ENCODE data around the gene PFKL. TPM values are rescaled to one million over a fixed set of nuclear protein-coding genes. Genes with fewer than 3 reads are reported as not detected.
"Not testable (repeated sequence)": the region's sequence is repeated elsewhere in the genome, so short reads cannot be mapped to it uniquely, and the experiment has no call there.

Gene PFKL
- total RNA-seq, 1 donor from 2014 or later, result 189 TPM

DNA sequence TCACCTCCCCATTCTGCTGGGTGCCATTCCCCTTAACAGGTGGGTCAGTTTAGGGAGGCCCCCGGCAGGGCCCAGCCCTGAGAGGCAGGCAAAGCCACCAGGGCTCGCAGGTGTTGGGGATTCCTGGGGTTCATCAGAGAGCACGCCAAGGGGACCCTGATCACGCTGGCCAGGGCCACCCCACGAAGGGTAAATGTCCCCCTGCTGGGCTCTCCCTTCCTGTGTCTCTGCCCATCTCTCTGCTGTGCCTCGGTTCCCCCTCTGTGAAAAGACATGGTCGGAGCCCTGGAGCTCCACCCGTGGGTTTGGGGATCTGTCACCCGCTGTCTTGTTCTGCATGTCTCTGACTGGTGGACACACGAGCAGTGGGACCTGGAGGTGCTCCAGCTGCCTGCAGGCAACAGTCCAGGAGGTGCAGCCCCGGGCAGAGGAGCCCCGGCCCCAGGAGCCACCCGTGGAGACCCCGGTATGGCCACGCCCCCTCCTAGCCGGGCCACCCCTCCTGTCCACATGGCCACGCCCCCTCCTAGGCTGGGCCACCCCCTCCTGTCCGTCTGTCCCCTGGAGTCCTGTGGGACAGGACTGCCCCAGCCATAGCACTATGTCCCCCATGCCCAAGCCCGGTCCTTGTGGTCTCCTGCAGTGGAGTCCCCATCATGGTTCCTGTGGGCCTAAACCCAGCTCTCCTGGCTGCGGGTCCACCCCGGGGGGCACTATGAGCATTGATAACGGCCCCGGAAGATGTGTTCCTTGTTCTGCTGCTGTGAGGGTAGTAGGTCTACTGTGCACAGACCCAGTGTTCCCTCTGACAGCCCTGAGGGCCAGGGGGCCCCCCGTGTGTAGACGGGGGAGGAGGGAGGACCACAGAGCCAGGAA, 7.7 kb upstream of the PFKL start:
- no peak for DNase-seq (ENCODE audit: low spot score)
- intact Hi-C loops (cut with DNase I), result no loop called here
- ATAC-seq, result no peak

DNA sequence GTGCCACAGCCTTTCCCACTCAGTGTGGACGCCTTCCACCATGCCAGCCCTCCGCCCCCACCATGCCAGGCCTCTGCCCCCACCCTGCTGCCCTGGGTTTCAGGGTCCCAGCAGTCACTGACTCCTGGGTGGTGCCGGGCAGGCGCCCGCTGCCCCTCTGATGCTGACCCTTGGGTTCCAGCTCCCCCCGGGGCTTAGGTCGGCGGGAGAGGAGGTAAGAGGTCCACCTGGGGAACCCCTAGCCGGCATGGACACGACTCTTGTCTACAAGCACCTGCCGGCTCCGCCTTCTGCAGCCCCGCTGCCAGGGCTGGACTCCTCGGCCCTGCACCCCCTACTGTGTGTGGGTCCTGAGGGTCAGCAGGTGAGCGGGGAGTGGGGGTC, 7.0 kb upstream of the PFKL start:
- DNase-seq (ENCODE audit: low spot score) (no peak), ATAC-seq (no peak)
- intact Hi-C loops (cut with DNase I), result no loop called here

DNA sequence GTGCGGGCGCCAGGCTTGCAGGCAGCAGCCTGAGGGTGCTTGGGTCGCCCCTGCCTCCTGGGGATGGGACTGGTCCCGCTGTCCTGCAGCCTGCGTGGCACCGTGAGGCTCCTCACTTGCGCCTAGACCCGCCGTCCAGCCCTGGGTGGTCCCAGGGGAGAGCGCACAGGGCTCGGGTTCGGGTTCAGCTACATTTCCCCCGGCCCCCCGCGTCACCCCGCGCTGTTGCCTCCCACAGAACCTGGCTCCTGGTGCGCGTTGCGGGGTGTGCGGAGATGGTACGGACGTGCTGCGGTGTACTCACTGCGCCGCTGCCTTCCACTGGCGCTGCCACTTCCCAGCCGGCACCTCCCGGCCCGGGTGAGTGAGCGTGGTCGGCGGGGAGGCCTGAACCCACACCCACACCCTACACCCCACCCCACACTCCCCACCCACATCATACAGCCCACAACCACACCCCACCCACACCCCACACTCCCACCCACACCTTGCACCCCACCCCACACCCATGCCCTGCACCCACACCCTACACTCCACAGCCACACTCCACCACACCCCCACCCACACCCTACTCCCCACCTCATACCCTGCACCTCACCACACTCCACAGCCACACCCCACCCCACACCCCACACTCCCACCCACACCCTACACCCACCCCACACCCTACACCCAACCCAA, 6.2 kb upstream of the PFKL start:
- intact Hi-C loops (cut with DNase I), result no loop called here
- DNase-seq (ENCODE audit: low spot score) (no peak), ATAC-seq (no peak)

DNA sequence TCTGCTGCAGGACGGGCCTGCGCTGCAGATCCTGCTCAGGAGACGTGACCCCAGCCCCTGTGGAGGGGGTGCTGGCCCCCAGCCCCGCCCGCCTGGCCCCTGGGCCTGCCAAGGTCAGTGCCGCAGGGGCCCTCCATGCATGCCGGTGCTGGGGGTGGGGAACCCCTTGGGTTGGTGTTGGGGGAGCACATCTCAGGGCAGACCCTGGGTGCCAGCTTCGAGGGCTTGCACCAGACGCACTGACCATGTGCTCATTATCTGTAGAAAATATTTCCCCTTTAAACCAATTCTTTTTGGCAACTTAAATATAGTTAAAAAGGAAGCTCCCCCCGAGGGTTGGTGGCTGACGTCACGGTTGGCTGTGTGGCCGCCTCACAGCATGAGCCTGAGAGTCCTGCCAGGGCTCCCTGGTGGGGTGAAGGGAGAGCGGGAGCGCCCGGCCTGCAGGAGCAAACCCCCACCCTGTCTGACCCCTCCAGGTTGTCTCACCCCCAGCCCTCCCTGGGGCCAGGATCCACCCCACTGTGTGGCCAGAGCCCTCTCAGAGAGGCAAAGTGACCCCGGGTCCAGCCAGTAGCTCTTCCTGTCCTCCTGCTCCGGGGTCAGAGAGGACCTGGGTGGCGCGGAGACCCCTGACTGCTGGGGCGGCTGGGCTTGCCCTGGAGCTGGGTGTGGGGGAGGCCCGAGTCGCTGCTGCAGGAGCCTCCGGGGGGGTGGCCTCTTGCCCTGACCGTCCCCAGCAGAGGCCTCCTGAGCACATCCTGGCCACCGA, 5.3 kb upstream of the PFKL start:
- peak; percentile 92 for DNase-seq (ENCODE audit: low spot score)
- ATAC-seq, result peak; percentile 69
- intact Hi-C loops (cut with DNase I), result no loop called here

DNA sequence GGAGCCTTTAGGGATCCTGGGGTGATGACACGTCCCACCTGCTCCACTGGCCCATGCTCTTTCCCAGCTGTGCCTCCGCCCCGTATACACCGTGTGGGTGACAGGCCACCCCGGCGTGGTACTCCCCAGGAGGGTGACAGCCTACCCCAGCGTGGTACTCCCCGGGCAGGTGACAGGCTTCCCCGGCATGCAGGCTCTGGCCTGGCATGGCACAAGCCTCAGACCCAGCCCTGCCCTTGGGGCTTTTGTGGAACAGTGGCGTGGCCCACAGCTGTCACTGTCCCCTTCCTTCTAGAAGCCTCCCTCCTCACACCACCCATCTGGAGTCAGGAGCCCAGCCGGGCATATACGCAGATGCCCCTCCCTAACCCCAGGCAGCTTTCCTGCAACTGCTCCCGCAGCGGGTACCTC, 4.7 kb upstream of the PFKL start:
- intact Hi-C loops (cut with DNase I), result no loop called here
- ATAC-seq (peak; percentile 3), DNase-seq (ENCODE audit: low spot score) (no peak)

DNA sequence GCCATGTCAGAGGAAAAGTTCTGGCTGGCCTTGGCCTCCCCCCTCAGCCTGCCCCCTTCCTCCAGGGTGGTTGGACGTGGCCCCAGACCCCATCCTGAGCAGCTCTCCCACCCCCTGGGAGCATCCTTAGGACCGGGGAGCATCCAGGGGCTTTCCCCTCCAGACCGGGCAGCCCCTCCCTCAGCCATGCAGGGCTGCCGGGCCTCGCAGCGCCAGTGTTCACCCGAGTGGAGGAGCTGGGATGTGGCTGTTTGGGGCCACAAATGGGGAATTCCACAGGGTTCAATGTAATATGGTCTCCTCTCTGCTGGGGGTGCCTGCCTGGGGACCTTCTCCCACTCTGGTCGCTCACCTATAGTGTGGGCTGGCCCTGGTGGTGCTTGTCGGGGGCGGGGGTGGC, 4.2 kb upstream of the PFKL start:
- ATAC-seq, result no peak
- intact Hi-C loops (cut with DNase I), result no loop called here

DNA sequence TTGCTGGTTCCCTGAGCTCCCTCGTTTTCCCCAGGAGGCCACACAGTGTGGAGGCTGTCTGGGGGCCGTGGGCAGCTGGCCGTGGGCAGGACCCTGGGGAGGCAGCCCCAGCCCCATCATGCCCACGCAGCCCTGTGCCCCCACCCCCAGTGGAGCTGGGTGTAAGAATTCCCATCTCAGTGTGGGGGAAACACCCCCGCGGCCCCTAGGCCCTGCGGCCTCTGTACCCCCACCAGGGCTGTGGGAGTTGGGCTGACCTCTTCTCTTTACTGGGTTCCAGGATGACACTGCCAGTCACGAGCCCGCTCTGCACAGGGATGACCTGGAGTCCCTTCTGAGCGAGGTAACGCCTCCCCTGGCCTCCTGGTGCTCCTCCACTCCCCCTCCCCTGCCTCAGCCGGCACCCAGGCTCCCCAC, 3.7 kb upstream of the PFKL start:
- ATAC-seq (no peak), DNase-seq (ENCODE audit: low spot score) (no peak)
- intact Hi-C loops (cut with DNase I), result no loop called here

More for the DNA sequence above, 4.2 kb upstream of the PFKL start:
- DNase-seq (ENCODE audit: low spot score), result no peak

DNA sequence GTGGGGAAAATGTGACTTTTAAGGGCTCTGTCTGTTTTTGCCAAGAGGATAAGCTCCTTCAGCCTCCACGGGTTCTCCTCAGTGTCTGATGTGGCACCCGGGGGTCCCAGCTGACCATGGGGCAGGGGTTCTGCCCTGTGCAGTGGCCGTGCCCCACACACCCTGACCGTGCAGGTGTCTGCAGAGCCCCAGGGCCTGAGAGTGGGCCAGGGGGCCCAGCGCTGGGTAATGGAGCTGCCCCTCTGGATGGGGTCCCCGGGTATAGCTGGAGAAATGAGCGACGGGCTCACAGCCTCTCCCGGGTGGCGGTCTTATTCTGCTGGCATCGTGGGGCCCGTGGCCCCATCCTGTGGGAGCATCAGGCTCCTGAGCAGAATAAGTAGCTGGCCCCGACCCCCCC, 2.9 kb upstream of the PFKL start:
- intact Hi-C loops (cut with DNase I), result no loop called here
- ATAC-seq (no peak), DNase-seq (ENCODE audit: low spot score) (no peak)

DNA sequence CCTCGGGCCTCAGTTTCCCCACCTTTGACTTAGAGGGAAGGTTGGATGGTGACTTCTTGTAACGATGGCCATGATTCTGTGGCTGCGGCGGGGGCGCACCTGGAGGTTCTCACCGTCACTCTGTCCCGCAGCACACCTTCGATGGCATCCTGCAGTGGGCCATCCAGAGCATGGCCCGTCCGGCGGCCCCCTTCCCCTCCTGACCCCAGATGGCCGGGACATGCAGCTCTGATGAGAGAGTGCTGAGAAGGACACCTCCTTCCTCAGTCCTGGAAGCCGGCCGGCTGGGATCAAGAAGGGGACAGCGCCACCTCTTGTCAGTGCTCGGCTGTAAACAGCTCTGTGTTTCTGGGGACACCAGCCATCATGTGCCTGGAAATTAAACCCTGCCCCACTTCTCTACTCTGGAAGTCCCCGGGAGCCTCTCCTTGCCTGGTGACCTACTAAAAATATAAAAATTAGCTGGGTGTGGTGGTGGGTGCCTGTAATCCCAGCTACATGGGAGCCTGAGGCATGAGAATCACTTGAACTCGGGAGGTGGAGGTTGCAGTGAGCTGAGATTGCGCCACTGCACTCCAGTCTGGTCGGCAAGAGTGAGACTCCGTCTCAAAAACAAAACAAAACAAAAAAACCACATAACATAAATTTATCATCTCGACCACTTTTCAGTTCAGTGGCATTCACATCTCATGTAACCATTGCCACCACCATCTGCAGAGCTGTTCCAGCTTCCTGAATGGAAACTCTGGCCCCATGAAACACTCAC, 2.1 kb upstream of the PFKL start:
- intact Hi-C loops (cut with DNase I), result no loop called here
- ATAC-seq (peak; percentile 68), DNase-seq (ENCODE audit: low spot score) (peak; percentile 93)

DNA sequence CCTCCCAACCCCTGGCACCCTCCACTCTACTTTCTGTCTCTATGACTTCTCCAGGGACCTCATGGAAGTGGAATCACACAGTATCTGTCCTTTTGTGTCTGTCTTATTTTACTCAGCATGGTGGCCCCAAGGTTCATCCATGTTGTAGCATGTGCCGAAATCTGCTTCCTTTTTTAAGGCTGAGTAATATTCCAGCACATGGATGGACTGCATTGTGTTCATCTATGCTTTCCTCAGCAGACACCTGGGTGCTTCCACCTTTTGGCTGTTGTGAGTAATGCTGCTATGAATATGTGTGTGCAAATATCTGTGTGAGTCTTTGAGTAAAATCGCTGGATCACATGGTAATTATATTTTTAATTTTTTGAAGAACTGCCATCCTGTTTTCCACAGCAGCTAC, 1.6 kb upstream of the PFKL start:
- intact Hi-C loops (cut with DNase I), result no loop called here
- DNase-seq (ENCODE audit: low spot score), result no peak
- ATAC-seq, result no peak

DNA sequence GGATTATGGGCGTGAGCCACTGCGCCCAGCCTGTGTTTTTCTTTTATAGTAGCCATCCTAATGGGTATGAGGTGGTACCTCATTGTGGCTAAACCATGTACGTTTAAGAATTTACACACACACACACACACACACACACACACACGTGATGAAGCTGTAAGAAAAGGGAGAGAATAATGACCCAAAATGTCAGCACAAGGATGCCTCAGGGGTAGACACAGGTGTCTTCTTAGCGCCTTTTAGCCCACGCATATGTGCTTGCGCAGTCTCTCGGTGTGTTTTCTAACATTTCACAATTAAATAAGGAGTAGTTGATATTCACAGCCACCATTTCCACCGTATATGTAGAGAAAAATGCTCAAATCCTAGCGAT, 782 bp upstream of the PFKL start:
- DNase-seq (ENCODE audit: low spot score), result no peak
- ATAC-seq, result no peak
- intact Hi-C loops (cut with DNase I), result no loop called here

DNA sequence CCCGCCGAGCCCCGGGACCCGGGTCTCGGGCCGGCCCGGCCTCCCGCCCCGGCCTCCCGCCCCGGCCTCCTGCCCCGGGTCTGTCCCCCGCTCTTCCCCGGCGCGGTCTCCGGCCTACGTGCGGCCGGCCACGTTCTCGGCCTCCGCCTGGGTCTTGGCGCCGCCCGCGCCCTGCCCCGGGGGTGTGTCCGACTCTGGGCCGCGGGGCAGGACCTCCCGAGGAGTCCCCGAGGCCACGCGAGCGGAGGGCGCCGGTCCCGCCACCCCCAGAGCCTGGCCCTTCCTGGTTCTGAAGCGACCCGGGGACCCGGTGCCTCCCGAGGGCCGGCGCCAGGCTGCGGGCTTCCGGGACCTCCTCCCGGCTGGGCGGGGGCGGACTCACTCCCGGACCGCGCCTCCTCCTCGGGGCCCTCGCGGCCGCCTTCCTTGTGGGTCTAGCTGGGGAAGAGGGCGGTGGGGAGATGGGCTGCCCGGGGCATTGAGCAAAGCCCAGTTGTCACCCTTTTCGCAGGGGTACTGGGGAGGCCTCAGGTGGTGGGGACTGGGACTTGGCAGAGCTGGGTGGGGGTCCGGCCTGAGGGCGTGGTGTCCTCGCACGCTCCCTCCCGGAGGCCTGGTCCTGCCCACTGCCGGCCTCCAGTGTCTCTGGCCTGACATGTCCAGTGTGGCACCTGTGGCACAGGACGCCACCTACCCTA, 558 bp downstream of the PFKL start:
- peak; percentile 53 for ATAC-seq
- peak; percentile 88 for DNase-seq (ENCODE audit: low spot score)
- intact Hi-C loops (cut with DNase I), result loop anchor here (2.0 to 10.0 kb wide), 2 partner anchors 296 to 508 kb away; no protein-coding TSS in a partner anchor

DNA sequence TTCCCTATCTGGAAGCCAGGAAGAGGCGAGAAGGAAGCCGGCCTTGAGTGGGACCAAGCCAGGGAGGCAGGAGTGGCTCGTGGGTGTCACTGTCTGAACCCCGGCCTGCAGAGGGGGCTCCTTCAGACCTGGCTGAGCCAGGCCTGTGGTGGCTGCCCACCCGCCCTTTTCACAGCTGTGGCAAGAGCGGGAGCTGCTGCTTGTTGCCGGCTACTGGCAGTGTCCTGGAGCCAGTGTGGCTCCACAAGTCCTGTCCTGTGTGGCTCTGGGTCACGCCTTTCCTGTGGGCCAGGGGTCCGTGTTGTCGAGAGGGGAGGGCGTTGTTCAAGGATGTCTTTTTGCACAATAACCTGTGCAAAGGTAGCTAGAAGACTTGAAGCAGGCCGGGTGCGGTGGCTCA, 1.3 kb downstream of the PFKL start:
- ATAC-seq, result no peak
- intact Hi-C loops (cut with DNase I), result loop anchor here (2.0 to 10.0 kb wide), 2 partner anchors 296 to 508 kb away; no protein-coding TSS in a partner anchor
- DNase-seq (ENCODE audit: low spot score), result no peak

DNA sequence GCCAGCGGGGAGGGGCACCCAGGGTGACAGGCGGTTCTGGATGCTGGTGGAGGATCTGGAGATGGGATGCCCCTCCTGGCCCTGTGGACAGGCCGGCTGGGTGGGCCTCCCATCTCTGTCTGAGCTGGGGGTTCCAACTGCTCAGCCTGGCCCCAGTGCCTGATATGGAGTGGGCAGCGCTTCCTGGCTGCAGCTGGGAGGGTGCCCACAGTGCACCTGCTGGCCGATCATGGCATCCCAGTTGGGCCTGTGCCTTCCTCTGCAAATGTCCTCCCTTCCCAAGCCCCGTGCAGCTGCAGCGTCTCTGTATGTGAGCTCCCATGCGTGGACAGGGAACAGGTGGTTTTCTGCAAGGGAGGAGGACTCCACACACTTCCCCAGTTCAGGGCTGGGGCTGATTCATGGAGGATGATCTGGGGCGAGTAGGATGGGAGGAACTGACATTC, 2.1 kb downstream of the PFKL start:
- no peak for ATAC-seq
- DNase-seq (ENCODE audit: low spot score), result no peak
- intact Hi-C loops (cut with DNase I), result loop anchor here (2.0 to 10.0 kb wide), 2 partner anchors 297 to 507 kb away; no protein-coding TSS in a partner anchor

DNA sequence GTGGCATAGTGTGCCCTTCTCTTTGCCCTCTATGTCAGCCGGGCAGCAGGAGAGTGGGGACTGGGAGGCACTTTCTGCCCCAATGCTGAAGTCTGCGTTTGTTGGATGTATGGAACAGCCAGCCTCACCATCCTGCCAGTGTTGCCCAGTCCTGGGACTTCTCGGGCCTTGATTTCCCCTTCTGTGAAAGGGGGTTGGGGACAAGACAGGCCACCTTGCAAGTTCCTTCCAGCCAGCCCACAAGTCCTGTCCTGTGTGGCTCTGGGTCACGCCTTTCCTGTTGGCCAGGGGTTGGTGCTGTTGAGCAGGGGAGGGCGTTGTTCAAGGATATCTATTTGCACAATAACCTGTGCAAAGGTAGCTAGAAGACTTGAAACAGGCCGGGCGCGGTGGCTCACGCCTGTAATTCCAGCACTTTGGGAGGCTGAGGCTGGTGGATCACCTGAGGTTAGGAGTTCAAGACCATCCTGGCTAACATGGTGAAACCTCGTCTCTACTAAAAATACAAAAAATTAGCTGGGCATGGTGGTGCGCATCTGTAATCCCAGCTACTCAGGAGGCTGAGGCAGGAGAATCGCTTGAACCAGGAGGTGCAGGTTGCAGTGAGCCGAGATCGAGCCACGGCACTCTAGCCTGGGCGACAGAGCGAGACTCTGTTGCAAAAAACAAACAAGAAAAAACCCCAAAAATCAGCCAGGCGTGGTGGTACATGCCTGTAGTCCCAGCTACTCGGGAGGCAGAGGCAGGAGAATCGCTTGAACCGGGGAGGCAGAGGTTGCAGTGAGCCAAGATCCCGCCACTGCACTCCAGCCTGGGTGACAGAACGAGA, 2.9 kb downstream of the PFKL start:
- not testable (repeated sequence) for ATAC-seq; DNase-seq (ENCODE audit: low spot score)
- intact Hi-C loops (cut with DNase I), result loop anchor here (10.0 kb wide), 1 partner anchor 298 kb away; no protein-coding TSS in a partner anchor

DNA sequence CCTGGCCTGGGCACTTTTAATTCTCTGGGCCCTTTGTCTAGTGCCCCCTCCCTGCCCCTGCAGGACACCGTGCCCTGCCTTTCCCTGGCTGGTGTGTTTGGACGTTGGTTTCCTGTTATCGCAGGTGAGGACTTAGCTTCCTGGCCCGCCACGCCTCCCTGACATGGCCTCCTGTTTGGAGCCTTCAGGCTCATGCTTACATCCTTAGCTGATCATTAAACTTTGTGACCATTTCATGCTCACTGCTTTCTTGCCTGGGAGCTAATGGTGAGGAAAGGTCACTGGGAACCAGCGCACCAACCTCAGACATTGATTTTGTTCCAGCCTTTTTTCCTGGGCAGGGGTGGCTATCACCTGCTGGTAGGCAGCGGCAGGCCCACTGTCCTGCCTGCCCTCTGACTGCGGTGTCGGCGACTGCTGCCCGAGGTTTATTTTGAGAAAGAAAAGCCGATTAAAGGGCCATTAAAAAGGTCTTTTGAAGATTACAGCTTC, 3.7 kb downstream of the PFKL start:
- intact Hi-C loops (cut with DNase I), result loop anchor here (10.0 kb wide), 1 partner anchor 299 kb away; no protein-coding TSS in a partner anchor
- ATAC-seq, result no peak

DNA sequence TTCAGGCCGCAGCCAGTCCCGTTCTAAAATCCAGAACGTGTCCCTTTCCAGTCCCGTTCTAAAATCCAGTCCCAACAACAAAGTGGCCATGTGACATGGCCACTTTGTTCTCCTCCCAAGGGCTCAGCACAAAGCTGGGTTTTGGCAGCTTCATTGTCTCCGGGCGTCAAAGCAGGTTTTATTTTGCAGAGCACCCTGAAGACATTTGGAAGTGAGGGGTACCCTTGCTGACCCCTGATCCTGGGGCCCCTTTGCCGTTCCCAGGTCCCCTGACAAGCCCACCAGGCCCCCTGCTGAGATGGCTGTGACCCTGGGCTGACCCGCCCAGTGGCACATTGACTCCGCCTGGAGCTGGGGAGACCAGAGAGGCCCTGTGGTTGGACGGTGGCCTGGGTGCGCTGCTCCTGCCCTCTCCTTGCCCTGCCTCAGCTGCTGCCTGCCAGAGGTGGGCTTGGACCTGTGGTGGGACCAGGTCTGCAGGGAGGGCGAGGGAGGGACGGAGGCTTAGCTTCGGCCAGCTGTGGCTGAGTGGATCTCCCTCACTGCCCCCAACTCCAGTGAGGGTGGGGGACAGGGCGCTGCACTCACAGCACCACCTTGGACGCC, 4.3 kb downstream of the PFKL start:
- intact Hi-C loops (cut with DNase I), result loop anchor here (10.0 kb wide), 1 partner anchor 299 kb away; no protein-coding TSS in a partner anchor
- no peak for ATAC-seq
- DNase-seq (ENCODE audit: low spot score), result no peak

More for the DNA sequence above, 3.7 kb downstream of the PFKL start:
- no peak for DNase-seq (ENCODE audit: low spot score)

All from sciatic nerve (tissue), 2 donors.